HK-2 (cell line): ENCODE measurements around the gene MAN1B1.

ENCODE experiments used
- DNase-seq: peaks from one replicate; pipeline ENCODE4 v3.0.0-alpha.2; 2018; ENCODE audit not compliant: unreplicated experiment

MAN1B1 gene

GRCh38 chr9:137086531-137087408 lies at the start of gene MAN1B1:
Gene MAN1B1, plus strand, starts transcription at chr9:137086985. Its CDS starts 15 bp downstream, at chr9:137087000.
- peak; percentile 100 for DNase-seq

GRCh38 chr9:137037035-137037434 lies 49.8 kb upstream of the MAN1B1 start:
- DNase-seq: no peak

- DNase-seq: no peak
Observed at GRCh38 chr9:137037483-137037882, 49.3 kb upstream of the MAN1B1 start.

GRCh38 chr9:137038916-137039315 lies 47.9 kb upstream of the MAN1B1 start:
- DNase-seq: no peak

- DNase-seq: no peak
Observed at GRCh38 chr9:137039611-137040366, 47.0 kb upstream of the MAN1B1 start.

- DNase-seq: no peak
Observed at GRCh38 chr9:137040568-137040967, 46.2 kb upstream of the MAN1B1 start.

GRCh38 chr9:137041124-137041523 lies 45.7 kb upstream of the MAN1B1 start:
- no peak for DNase-seq

GRCh38 chr9:137042751-137043727 lies 43.7 kb upstream of the MAN1B1 start:
- DNase-seq: no peak

- DNase-seq: no peak
Observed at GRCh38 chr9:137044037-137044436, 42.7 kb upstream of the MAN1B1 start.

- peak; percentile 40 for DNase-seq
Observed at GRCh38 chr9:137044502-137045177, 42.1 kb upstream of the MAN1B1 start.

GRCh38 chr9:137045294-137046087 lies 41.3 kb upstream of the MAN1B1 start:
- peak; percentile 60 for DNase-seq

GRCh38 chr9:137046088-137046787 lies 40.5 kb upstream of the MAN1B1 start, which contains the start of gene NPDC1:
Gene NPDC1, minus strand, starts transcription at chr9:137046177. Its CDS starts 188 bp downstream, at chr9:137045989.
- DNase-seq: peak; percentile 90

- no peak for DNase-seq
Observed at GRCh38 chr9:137048655-137049543, 37.9 kb upstream of the MAN1B1 start.

GRCh38 chr9:137049544-137050449 lies 37.0 kb upstream of the MAN1B1 start:
- DNase-seq: peak; percentile 57

- DNase-seq: no peak
Observed at GRCh38 chr9:137050570-137050969, 36.2 kb upstream of the MAN1B1 start.

GRCh38 chr9:137051145-137051724 lies 35.5 kb upstream of the MAN1B1 start:
- DNase-seq: no peak

- DNase-seq: no peak
Observed at GRCh38 chr9:137052293-137052692, 34.5 kb upstream of the MAN1B1 start.
